ENCODE measurements around the gene MYL3. TPM values are rescaled to one million over a fixed set of nuclear protein-coding genes. Genes with fewer than 3 reads are reported as not detected.

The MYL3 gene
- total RNA-seq, 1 donor from 2014 or later: not detected

- CTCF ChIA-PET: no interaction called here
- TF ChIP-seq CTCF (IDR thresholded peaks at IDR 0.05): no peak
- Mint-ChIP-seq H3K27me3 (peaks cover 6% of the 10 kb centered on the region), H3K27ac (no peak overlapping the region), H3K4me1 (peaks cover 8% of the 10 kb centered on the region), H3K36me3 (ENCODE audit: low read depth) (no peaks in the 10 kb centered on the region), H3K9me3 (no peaks in the 10 kb centered on the region), H3K4me3 (no peak overlapping the region)
- intact Hi-C loops (cut with micrococcal nuclease): no loop called here
- ATAC-seq (ENCODE audit: low read depth) (no peak), DNase-seq (no peak)
- POLR2A ChIA-PET: no interaction called here
Measured at GRCh38 chr3:46902188-46902631, 39.0 kb upstream of the MYL3 start.

DNA sequence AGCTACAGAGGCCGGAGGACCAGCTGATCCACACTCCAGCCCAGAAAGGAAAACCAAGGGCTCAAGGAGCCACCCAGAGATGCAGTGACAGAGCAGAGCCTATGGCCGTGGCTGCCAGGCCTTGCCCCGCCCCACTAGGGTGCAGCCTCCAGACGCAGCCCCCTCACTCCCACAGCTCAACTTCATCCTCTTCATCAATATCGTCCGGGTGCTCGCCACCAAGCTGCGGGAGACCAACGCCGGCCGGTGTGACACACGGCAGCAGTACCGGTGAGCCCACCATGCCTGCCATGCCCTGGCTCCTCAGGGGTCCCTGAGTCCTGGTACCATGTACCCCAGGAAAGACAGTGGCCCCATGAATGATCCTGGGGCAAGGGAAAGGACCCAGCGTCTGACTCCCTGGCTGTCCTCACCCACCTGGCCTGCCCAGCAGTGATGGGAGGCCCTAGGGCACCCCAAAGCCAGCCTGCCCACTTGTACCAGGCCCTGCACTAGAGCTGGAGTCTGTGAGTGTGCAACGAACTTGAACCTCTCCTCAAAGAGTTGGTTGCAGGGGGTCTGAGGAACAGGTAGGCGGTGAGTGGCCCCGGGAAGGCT is 38.4 kb upstream of the MYL3 start:
- CTCF ChIA-PET: no interaction called here
- no peak for TF ChIP-seq CTCF (IDR thresholded peaks at IDR 0.05)
- Mint-ChIP-seq H3K27ac (no peak overlapping the region), H3K27me3 (peaks cover 6% of the 10 kb centered on the region), H3K36me3 (ENCODE audit: low read depth) (no peaks in the 10 kb centered on the region), H3K9me3 (no peaks in the 10 kb centered on the region), H3K4me1 (peaks cover 8% of the 10 kb centered on the region), H3K4me3 (no peak overlapping the region)
- intact Hi-C loops (cut with micrococcal nuclease): no loop called here
- DNase-seq: no peak
- no peak for ATAC-seq (ENCODE audit: low read depth)
- POLR2A ChIA-PET: no interaction called here

GRCh38 chr3:46901061-46901460 is 37.8 kb upstream of the MYL3 start:
- Mint-ChIP-seq H3K27ac (no peak overlapping the region), H3K9me3 (no peaks in the 10 kb centered on the region), H3K4me3 (no peak overlapping the region), H3K27me3 (peaks cover 6% of the 10 kb centered on the region), H3K4me1 (peaks cover 8% of the 10 kb centered on the region), H3K36me3 (ENCODE audit: low read depth) (no peaks in the 10 kb centered on the region)
- TF ChIP-seq CTCF (IDR thresholded peaks at IDR 0.05): no peak
- no peak for DNase-seq
- no peak for ATAC-seq (ENCODE audit: low read depth)
- intact Hi-C loops (cut with micrococcal nuclease): no loop called here
- ChIA-PET POLR2A (no interaction called here), CTCF (no interaction called here)

DNA sequence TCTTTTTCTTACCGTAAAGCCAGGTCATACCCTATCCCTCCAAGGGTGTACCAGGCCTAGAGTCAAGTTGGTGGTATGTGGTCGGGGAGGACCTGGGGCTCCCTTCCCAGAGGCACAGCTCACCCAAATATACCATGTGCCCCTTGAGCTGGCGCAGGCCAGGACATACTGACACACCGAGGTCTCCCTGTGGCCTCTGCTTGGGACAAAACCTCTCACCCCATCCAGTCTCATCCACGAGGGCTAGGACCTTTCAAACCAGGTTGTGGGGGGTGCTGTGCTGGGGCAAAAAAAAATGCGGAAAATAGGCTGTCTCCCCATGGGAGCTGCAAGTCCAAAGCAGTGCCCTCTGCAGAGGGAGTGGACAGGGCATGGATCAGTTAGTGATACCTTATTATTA is 37.1 kb upstream of the MYL3 start:
- Mint-ChIP-seq H3K4me3 (no peak overlapping the region), H3K27me3 (peaks cover 6% of the 10 kb centered on the region), H3K9me3 (no peaks in the 10 kb centered on the region), H3K27ac (no peak overlapping the region), H3K4me1 (peaks cover 8% of the 10 kb centered on the region), H3K36me3 (ENCODE audit: low read depth) (no peaks in the 10 kb centered on the region)
- intact Hi-C loops (cut with micrococcal nuclease): no loop called here
- CTCF ChIA-PET: interaction anchor here (2.8 kb wide), 1 partner anchor 9 kb away, joined by 8 read pairs; no protein-coding TSS in a partner anchor
- TF ChIP-seq CTCF (IDR thresholded peaks at IDR 0.05): no peak
- ATAC-seq (ENCODE audit: low read depth) (no peak), DNase-seq (no peak)
- POLR2A ChIA-PET: no interaction called here

GRCh38 chr3:46900007-46900292 is 36.7 kb upstream of the MYL3 start:
- no peak for DNase-seq
- intact Hi-C loops (cut with micrococcal nuclease): no loop called here
- ChIA-PET CTCF (interaction anchor here (2.8 kb wide), 1 partner anchor 10 kb away, joined by 8 read pairs; no protein-coding TSS in a partner anchor), POLR2A (no interaction called here)
- Mint-ChIP-seq H3K9me3 (no peaks in the 10 kb centered on the region), H3K27ac (no peak overlapping the region), H3K36me3 (ENCODE audit: low read depth) (no peaks in the 10 kb centered on the region), H3K4me1 (peaks cover 12% of the 10 kb centered on the region), H3K4me3 (no peak overlapping the region), H3K27me3 (peaks cover 10% of the 10 kb centered on the region)
- ATAC-seq (ENCODE audit: low read depth): no peak
- TF ChIP-seq CTCF (IDR thresholded peaks at IDR 0.05): no peak
